Measurements from ENCODE around the gene CYP27A1. TPM values are rescaled to one million over a fixed set of nuclear protein-coding genes. Genes with fewer than 3 reads are reported as not detected.

Gene CYP27A1
- total RNA-seq, 6 donors from 2014 or later, result 70.1 to 178 (median 160) TPM

GRCh38 chr2:218814540-218815243 lies 32.7 kb downstream of the CYP27A1 start:
- no peaks in the 10 kb centered on the region for H3K27me3 ChIP-seq
- H3K36me3 ChIP-seq, result peaks cover 0 to 50% (median 21%) of the 10 kb centered on the region in 4 donors
- DNase-seq (peak in 1 of 2 donors; percentile 34), ATAC-seq (ENCODE audit: low FRiP score in 2 of 2) (peak in 1 of 2 donors; percentile 38)
- peak overlapping the region in 1 of 4 donors; percentile 37 for H3K27ac ChIP-seq
- H3K9me3 ChIP-seq, result no peaks in the 10 kb centered on the region
- WGBS, 2 donors, result 77 to 91% methylated on average over 11 to 12 of the region's 13 CpGs
- no peaks in the 10 kb centered on the region for H3K4me1 ChIP-seq
- H3K4me3 ChIP-seq, result no peak overlapping the region
- TF ChIP-seq CTCF (IDR thresholded peaks at IDR 0.05) (no peak), EP300 (IDR thresholded peaks at IDR 0.05) (no peak), POLR2AphosphoS5 (IDR thresholded peaks at IDR 0.05) (no peak), POLR2A (IDR thresholded peaks at IDR 0.05) (no peak)

- Histone ChIP-seq H3K27me3 (no peaks in the 10 kb centered on the region), H3K4me1 (no peaks in the 10 kb centered on the region), H3K4me3 (no peak overlapping the region), H3K9me3 (no peaks in the 10 kb centered on the region), H3K36me3 (peaks cover 0 to 50% (median 21%) of the 10 kb centered on the region in 4 donors), H3K27ac (peak overlapping the region in 1 of 4 donors; percentile 37)
- DNase-seq (no peak), ATAC-seq (ENCODE audit: low FRiP score in 2 of 2) (no peak)
- no peak for TF ChIP-seq EP300 (IDR thresholded peaks at IDR 0.05)
- 93 to 94% methylated on average over 5 of the region's 5 CpGs for WGBS, 2 donors
Observed at GRCh38 chr2:218815244-218815637, 33.3 kb downstream of the CYP27A1 start.

- H3K36me3 ChIP-seq, result peaks cover 0 to 50% (median 21%) of the 10 kb centered on the region in 4 donors
- no peak overlapping the region for H3K4me3 ChIP-seq
- no peak for TF ChIP-seq POLR2A (IDR thresholded peaks at IDR 0.05)
- TF ChIP-seq POLR2AphosphoS5 (IDR thresholded peaks at IDR 0.05), result no peak
- TF ChIP-seq EP300 (IDR thresholded peaks at IDR 0.05), result no peak
- no peak for TF ChIP-seq CTCF (IDR thresholded peaks at IDR 0.05)
- no peaks in the 10 kb centered on the region for H3K4me1 ChIP-seq
- H3K9me3 ChIP-seq, result no peaks in the 10 kb centered on the region
- H3K27ac ChIP-seq, result no peak overlapping the region
- no peaks in the 10 kb centered on the region for H3K27me3 ChIP-seq
- ATAC-seq (ENCODE audit: low FRiP score in 2 of 2), result no peak
- 89 to 90% methylated on average over 4 of the region's 4 CpGs for WGBS, 2 donors
- no peak for DNase-seq
Observed at GRCh38 chr2:218815649-218816048, 33.7 kb downstream of the CYP27A1 start.

GRCh38 chr2:218816561-218817011 lies 34.6 kb downstream of the CYP27A1 start:
- ATAC-seq (ENCODE audit: low FRiP score in 2 of 2), result no peak
- Histone ChIP-seq H3K4me1 (no peaks in the 10 kb centered on the region), H3K27me3 (no peaks in the 10 kb centered on the region), H3K36me3 (peaks cover 0 to 50% (median 21%) of the 10 kb centered on the region in 4 donors), H3K4me3 (no peak overlapping the region), H3K27ac (peak overlapping the region in 2 of 4 donors; percentile 26 to 30), H3K9me3 (no peaks in the 10 kb centered on the region)
- 81 to 85% methylated on average over 2 of the region's 2 CpGs for WGBS, 2 donors
- TF ChIP-seq CTCF (IDR thresholded peaks at IDR 0.05), result no peak
- TF ChIP-seq EP300 (IDR thresholded peaks at IDR 0.05), result peak in 1 of 4 donors; percentile 26
- TF ChIP-seq POLR2AphosphoS5 (IDR thresholded peaks at IDR 0.05), result no peak
- no peak for TF ChIP-seq POLR2A (IDR thresholded peaks at IDR 0.05)
- no peak for DNase-seq

GRCh38 chr2:218819093-218819492 lies 37.1 kb downstream of the CYP27A1 start:
- TF ChIP-seq EP300 (IDR thresholded peaks at IDR 0.05) (peak in 1 of 4 donors; percentile 10), CTCF (IDR thresholded peaks at IDR 0.05) (no peak), POLR2AphosphoS5 (IDR thresholded peaks at IDR 0.05) (no peak)
- H3K9me3 ChIP-seq, result no peaks in the 10 kb centered on the region
- no peak overlapping the region for H3K4me3 ChIP-seq
- H3K36me3 ChIP-seq, result peaks cover 0 to 29% (median 7%) of the 10 kb centered on the region in 4 donors
- H3K27ac ChIP-seq, result no peak overlapping the region
- ATAC-seq (ENCODE audit: low FRiP score in 2 of 2) (no peak), DNase-seq (no peak)
- 87 to 93% methylated on average over 7 of the region's 7 CpGs for WGBS, 2 donors
- no peaks in the 10 kb centered on the region for H3K4me1 ChIP-seq
- no peaks in the 10 kb centered on the region for H3K27me3 ChIP-seq
